Breast epithelium (tissue), 3 donors: ENCODE measurements around the gene F11R.

Experiments
- CTCF ChIP-seq, 3 donors: fragments of 450-650 bp; IDR thresholded peaks; one replicate each; pipeline ENCODE4 v1.5.1; 2016 to 2017; ENCODE audit warnings: antibody characterized with exemption in 3 of 3, mild to moderate bottlenecking in 3 of 3, moderate library complexity in 3 of 3
- POLR2A ChIP-seq: fragments of 450-650 bp; IDR thresholded peaks from one replicate; pipeline ENCODE4 v1.6.1; 2016; ENCODE audit warnings: antibody characterized with exemption, mild to moderate bottlenecking, moderate library complexity
- POLR2AphosphoS5 ChIP-seq, 3 donors: sonication (generic); formaldehyde crosslinking; IDR thresholded peaks; one replicate each; pipeline ENCODE4 v1.6.1; 2017; ENCODE audit warnings: antibody characterized with exemption in 3 of 3

DNA sequence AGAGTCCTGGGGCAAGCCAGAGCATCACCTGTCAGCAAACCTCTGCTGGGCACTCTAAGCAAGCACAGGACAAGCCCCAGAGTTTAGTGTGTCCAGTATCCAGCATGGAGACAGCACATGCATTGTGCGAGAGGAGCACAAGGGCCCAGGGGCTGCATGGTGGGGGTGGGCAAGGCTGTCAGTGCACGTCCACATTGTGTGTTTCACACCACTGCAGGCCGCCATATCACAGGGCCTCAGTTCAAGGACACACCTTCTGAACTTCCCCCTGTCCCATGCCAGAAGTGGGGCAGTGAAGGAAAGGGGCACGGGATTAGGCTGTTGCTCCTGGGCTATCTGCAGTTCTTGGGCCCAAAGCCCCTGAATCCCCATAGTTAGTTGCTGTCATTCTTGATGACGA, 18.6 kb upstream of the F11R start:
- no peak for TF ChIP-seq CTCF (IDR thresholded peaks at IDR 0.05)
- no peak for TF ChIP-seq POLR2A
- no peak for TF ChIP-seq POLR2AphosphoS5 (IDR thresholded peaks at IDR 0.05)
